ENCODE results near the gene RAB3GAP2. TPM values are rescaled to one million over a fixed set of nuclear protein-coding genes. Genes with fewer than 3 reads are reported as not detected.
"Not testable (repeated sequence)": the region's sequence is repeated elsewhere in the genome, so short reads cannot be mapped to it uniquely, and the experiment has no call there.

RAB3GAP2 gene
- polyA plus RNA-seq, 1 donor = 20.4 TPM

DNA sequence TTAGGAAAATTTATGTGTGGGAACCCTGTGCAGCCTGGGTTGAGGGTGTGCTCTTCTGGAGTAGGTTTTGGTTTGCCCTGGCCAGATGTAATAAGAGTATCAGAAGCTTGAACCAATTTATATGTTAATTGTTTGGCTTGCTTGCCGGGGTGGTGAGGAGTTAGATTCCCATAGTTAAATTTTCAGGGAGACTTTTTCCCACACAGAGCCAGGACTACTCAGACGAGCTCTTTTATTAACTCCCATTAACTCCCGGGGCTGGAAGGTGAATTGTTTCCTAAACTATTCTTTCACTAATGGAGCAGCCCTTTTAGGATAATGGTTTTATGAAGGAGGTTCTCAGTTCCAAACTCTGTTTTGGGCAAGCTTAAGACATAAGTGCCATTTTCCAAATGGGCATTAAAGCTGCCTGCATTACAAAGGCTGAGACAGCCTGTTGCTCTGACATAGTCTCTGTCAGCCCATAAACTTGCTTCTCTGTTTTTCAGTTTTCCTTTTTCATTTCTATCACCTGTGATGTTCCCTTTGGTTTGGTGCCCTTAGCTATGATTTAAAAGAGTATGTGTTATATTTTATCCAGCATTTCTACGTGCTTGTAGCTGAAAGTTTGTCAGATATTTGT, 18.0 kb upstream of the RAB3GAP2 start:
- no peak for DNase-seq (ENCODE audit: low read depth)

GRCh38 chr1:220287129-220287528, 14.9 kb upstream of the RAB3GAP2 start:
- DNase-seq (ENCODE audit: low read depth) = no peak

DNA sequence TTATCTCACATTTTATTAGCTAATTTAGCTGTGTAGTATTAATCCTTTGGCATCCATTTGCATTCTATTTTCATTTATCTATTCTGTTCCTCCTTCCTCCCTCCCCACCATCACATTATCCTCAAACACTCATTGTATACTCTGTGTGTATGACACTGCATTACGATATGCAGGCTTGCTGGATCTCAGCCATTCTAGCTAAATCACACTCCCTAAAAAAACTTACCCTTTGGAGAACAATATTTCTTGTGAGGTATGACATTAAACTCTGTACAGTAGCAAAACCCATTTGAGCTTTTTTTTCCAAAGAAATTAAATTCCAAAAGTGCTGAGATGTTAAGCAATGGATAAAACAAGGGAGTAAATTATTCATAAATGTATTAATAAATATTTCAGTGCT, 11.4 kb upstream of the RAB3GAP2 start:
- no peak for DNase-seq (ENCODE audit: low read depth)

GRCh38 chr1:220281159-220281574, 8.9 kb upstream of the RAB3GAP2 start:
- DNase-seq (ENCODE audit: low read depth) = no peak

DNA sequence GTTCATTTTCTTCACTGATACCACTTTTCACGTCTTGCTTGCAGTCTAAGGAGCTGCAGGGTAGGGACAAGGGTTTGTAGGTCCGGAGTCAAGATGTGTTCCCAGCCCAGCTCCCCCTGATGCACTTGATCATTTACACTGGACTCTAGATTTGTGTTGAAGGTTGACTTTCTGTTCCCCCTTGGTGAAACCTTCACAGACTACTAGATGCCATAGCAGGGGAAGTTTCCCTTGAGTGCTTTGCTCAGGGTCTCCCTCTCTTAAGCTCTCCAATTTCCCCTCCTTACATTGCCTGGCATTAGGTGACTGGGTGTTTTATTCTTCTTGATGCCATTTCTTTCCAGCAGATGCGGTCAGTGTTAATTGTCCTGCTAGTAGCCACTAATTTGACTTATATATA, 8.0 kb upstream of the RAB3GAP2 start:
- no peak for DNase-seq (ENCODE audit: low read depth)

DNA sequence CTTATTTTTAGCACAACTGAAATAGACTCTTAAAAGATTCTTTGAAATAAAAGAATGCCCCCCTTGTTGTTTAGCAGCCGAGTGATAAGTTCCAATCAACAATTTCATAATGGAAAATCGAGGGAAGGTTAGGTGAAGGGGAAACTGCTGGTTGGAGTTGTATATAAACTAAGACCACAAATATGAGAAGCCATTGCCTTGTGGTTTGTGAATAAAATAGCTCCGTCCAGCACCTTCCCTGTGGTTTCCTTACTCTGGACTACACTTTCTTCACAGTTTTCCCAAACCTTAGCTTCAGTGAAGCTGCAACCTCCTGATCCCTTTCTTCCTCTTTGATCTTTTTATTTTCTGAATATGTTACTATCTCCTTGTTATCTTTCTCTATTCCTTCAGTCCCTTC, 6.7 kb upstream of the RAB3GAP2 start:
- no peak for DNase-seq (ENCODE audit: low read depth)

DNA sequence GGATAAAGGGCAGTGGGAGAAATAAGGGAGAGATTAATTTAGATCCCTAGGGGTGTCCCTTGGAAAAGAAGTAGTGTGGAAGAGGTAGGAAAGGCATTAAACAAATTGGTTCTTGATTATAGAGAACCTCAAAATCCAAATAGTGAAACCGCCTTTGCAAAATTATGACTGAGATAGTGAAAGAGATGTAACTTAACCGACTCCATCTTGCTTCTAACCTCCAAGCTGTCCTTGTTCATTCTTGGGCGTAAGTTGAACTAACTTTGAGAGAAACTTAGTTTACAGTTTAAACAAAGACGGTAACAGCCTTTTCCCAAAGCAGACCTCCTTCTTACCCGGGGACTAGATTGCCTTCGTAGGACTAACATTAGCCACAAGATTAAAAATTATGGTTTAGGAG, 3.2 kb upstream of the RAB3GAP2 start:
- no peak for DNase-seq (ENCODE audit: low read depth)

- DNase-seq (ENCODE audit: low read depth) = no peak
These were observed 2.1 kb upstream of the RAB3GAP2 start for GRCh38 chr1:220274251-220274855.

GRCh38 chr1:220272841-220273090, 513 bp upstream of the RAB3GAP2 start:
- DNase-seq (ENCODE audit: low read depth) = no peak

DNA sequence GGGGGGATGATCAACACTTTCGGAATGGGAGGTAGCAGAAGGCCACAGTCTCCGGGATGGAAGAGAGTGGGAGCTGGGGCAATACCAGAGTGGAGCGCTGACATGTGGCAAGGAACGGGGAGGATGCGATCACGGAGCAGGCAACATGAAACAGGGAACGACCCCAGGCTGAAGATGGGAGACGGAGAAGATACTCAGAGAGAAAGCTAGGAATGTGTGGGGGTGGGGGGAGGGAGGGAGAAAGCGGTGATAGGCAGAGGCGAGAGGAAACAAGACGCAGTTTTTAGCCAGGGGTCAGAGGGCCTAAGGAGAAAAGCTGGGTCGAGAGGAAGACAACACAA, 577 bp downstream of the RAB3GAP2 start:
- no peak for DNase-seq (ENCODE audit: low read depth)

DNA sequence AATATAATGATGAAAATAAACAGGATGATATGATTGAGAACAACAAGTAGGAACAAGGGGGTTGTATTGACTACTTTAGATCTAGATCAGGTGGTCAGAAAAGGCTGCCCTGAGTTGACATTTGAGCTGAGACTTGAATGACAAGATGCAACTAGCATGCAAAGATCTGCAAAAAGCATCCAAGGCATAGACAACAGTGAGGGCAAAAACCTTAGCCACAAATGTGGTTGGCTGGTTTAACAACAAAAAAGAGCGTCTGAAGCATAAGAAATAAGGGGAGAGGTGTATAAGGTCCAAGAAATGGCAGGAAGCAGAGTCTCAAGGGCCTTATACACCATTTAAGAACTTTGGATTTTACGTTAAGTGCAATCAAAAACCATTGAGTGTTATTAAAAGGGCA, 3.2 kb downstream of the RAB3GAP2 start:
- no peak for DNase-seq (ENCODE audit: low read depth)

GRCh38 chr1:220267630-220268029, 4.6 kb downstream of the RAB3GAP2 start:
- no peak for DNase-seq (ENCODE audit: low read depth)

DNA sequence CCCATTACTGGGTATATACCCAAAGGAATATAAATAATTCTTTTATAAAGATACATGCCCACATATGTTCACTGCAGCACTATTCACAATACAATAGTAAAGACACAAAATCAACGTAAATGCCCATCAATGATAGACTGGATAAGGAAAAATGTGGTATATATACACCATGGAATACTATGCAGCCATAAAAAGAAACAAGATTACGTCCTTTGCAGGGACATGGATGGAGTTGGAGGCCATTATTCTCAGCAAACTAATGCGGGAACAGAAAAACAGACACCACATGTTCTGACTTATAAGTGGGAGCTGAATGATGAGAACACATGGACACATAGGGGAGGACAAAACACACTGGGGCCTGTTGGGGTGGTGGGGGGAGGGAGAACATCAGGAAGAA, 12.0 kb downstream of the RAB3GAP2 start:
- not testable (repeated sequence) for DNase-seq (ENCODE audit: low read depth)

DNA sequence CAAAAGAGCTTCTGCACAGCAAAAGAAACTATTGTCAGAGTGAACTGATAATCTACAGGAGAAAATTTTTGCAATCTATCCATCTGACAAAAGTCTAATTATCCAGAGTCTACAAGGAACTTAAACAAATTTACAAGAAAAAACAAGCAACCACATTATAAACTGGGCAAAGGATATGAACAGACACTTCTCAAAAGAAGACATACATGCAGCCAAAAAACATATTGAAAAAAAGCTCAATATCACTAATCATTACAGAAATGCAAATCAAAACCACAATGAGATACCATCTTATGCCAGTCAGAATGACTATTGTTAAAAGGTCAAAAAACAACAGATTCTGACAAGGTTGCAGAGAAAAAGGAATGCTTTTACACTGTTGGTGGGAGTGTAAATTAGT, 12.5 kb downstream of the RAB3GAP2 start:
- not testable (repeated sequence) for DNase-seq (ENCODE audit: low read depth)

- DNase-seq (ENCODE audit: low read depth) = not testable (repeated sequence)
These were observed 16.1 kb downstream of the RAB3GAP2 start for GRCh38 chr1:220256194-220256593.

- no peak for DNase-seq (ENCODE audit: low read depth)
These were observed 17.0 kb downstream of the RAB3GAP2 start for GRCh38 chr1:220255204-220255603.

GRCh38 chr1:220253290-220253689, 19.0 kb downstream of the RAB3GAP2 start:
- not testable (repeated sequence) for DNase-seq (ENCODE audit: low read depth)

DNA sequence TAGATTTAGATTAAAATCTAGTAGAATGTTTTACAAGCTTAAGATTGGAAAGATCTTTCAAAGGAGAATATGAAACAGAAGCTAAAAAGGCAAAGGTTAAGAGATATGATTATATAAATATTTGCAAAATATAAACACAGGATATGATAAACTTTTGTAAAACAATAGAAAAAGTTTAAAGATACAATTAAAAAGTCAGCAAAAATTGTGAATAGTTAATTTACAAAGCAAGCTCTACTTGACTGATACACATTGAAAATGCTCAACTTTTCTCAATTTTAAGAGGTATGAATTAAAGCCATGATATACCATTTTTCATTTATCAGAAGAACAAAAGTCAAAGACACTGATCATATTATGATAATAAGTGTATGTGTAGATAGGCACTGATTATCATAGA, 21.0 kb downstream of the RAB3GAP2 start:
- DNase-seq (ENCODE audit: low read depth) = no peak

DNA sequence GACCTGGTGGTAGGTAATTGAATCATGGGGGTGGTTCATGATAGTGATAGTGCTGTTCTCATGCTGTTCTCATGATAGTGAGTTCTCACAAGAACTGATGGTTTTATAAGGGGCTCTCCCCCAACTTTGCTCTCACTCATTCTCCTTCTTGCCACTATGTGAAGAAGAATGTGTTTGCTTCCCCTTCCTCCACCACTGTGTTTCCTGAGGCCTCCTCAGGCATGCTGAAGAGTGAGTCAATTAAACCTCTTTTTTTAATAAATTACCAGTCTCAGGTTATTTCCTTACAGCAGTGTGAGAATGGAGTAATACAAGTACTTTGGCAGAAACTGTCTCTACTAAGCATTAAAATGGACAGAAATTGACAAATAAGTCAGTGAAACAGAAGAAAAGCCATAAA, 21.6 kb downstream of the RAB3GAP2 start:
- no peak for DNase-seq (ENCODE audit: low read depth)

GRCh38 chr1:220249522-220249921, 22.7 kb downstream of the RAB3GAP2 start:
- no peak for DNase-seq (ENCODE audit: low read depth)

DNA sequence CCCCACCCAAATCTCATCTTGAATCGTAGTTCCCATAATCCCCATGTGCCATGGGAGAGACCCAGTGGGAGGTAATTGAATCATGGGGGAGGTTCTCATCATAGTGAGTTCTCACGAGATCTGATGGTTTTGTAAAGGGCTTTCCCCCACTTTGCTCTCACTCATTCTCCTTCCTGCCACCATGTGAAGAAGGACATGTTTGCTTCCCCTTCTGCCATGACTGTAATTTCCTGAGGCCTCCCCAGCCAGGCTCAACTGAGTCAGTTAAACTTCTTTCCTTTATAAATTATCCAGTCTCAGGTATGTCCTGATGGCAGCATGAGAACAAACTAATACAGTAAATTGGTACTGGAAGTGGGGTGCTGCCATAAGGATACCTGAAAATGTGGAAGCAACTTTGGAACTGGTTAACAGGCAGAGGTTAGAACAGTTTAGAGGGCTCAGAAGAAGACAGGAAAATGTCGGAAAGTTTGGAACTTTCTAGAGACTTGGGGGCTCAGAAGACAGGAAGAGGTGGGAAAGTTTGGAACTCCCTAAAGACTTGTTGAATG, 23.5 kb downstream of the RAB3GAP2 start:
- DNase-seq (ENCODE audit: low read depth) = not testable (repeated sequence)

- DNase-seq (ENCODE audit: low read depth) = not testable (repeated sequence)
These were observed 26.4 kb downstream of the RAB3GAP2 start for GRCh38 chr1:220245900-220246299.

DNA sequence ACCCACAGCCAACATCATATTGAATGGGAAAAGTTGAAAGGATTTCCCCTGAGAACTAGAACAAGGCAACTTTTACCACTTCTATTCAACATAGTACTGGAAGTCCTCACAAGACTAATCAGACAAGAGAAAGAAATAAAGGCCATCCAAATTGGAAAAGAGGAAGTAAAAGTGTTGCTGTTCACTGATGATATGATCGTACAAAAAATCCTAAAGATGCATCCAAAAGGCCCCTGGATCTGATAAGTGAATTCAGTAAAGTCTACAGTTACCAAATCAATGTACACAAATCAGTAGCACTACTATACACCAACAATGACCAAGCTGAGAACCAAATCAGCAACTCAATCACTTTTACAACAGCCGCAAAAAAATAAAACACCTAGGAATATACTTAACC, 28.3 kb downstream of the RAB3GAP2 start:
- no peak for DNase-seq (ENCODE audit: low read depth)

GRCh38 chr1:220241072-220241663, 31.1 kb downstream of the RAB3GAP2 start:
- no peak for DNase-seq (ENCODE audit: low read depth)
